Urothelium cell line (cell line): ENCODE measurements around the gene SLC25A23.

Experiments
- DNase-seq: peaks from one replicate; pipeline ENCODE4 v3.0.0; 2011; ENCODE audit warnings: low spot score, mixed read lengths
- FAIRE-seq: peaks from 2 replicates; lab custom pipeline; 2011; peaks lifted over from hg19 to GRCh38; lab: Jason Lieb, UNC

SLC25A23 gene

GRCh38 chr19:6425732-6426620 lies 33.6 kb downstream of the SLC25A23 start:
- DNase-seq (no peak), FAIRE-seq (no peak)

DNA sequence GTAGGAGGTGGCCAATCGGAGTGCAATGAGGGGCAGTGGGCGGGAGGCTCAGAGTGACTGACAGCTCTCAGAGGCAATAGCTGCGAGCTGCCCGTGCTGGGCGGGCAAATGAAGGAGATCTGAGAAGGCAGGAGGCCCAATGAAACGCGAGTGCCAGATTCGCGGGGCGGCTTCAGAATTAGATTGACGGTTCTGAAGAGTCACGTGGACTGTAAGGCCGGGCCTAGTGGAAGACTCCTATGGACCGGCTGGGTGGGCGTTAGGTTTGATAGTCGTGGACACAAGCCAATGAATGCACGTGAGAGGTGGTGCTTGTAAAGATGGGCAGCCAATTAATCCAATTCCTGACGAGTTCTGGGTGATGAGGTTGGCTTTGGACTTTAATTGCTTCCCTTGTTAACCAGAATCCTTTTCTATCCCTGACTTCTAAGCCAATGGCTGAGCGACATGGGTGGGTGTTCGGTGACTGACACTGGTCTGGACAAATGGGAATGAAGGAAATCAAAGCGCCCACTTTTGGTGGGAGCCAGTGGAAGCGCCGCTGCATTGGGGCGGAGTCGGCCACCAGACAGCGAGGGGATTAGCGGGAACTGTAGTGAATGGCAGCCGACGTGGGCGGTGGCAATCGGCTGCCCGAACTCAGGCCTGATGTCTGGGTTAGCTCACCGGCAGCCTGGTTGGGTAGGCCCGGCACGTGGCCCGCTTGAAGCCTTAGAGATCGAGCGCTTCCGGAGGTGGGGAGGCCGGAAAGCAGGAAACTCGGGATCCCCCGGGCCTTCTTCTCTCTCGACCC lies 34.5 kb downstream of the SLC25A23 start:
- FAIRE-seq (peak; percentile 50), DNase-seq (peak; percentile 95)

DNA sequence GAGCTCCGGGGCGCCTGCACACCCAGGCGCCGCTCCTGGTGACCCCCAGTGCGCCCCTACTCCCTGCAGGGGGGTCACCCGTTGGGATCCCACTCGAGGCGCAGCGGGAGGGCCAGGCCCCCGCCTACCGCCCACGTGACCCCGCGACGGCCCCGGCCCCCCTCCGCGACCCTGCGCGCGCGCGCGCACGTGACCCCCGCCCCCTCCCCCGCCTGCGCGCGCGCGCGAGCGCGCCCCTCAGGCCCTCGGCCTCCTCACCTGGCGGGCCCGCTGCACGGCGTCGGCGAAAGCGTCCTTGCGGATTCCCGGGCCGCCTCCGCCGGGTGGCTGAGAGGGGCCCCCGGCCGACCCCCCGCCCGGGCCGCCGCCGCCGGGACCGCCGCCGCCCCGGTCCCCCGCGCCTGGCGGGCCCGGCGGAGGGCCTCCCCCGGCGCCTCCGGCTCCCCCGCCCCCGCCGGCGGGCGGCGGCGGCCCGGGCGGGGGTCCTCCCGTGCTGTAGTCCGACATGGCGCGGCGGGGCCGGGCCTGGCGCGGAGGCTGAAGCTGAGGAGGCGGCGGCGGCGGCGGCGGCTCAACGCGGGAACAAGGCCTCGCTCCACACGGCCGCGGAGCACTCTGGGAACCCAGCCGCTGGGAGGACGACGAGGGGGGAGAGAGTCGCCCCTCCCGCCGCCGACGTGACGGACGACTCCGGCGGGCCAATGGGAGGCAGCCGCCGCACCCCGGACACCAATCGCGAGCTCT lies 35.2 kb downstream of the SLC25A23 start, which contains the start of gene KHSRP:
Gene KHSRP (minus strand): TSS at position 617 of the 744 bp plus-strand sequence. CDS start 110 bp downstream, at position 507.
- DNase-seq (peak; percentile 41), FAIRE-seq (peak; percentile 71)

DNA sequence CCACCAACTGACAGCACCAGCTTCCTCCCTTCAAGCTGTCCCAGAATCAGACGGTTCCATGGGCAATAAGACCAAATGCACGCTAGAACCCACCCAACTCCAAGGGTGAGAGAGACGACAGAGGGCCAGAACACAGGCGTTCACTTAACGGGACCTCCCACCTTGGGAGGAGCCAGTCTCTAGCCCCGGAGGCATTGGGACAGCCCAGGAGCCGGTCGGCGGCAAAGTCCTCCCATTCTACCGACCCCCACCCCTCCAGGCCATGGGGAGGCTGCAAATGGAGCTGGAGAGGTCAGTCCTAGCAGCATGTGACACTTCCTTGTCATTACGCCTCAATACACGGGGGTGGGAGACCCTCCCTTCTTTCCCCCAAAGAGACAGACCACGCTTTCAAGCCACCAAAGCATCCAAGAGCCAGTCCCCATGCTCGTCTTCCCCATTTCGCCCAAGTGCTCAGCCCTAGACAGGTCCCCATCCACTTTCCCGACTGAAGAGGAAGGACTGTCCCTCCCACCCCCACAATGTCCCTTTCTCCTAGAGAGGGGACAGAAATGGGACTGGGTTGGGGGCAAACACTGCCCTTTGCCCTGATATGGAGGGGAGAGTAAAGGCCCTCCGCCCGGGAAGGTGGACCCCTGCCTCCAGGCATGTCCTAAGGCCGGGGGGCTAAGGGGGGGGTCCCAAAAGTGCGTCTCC lies 35.9 kb downstream of the SLC25A23 start:
- no peak for FAIRE-seq
- DNase-seq: peak; percentile 22

DNA sequence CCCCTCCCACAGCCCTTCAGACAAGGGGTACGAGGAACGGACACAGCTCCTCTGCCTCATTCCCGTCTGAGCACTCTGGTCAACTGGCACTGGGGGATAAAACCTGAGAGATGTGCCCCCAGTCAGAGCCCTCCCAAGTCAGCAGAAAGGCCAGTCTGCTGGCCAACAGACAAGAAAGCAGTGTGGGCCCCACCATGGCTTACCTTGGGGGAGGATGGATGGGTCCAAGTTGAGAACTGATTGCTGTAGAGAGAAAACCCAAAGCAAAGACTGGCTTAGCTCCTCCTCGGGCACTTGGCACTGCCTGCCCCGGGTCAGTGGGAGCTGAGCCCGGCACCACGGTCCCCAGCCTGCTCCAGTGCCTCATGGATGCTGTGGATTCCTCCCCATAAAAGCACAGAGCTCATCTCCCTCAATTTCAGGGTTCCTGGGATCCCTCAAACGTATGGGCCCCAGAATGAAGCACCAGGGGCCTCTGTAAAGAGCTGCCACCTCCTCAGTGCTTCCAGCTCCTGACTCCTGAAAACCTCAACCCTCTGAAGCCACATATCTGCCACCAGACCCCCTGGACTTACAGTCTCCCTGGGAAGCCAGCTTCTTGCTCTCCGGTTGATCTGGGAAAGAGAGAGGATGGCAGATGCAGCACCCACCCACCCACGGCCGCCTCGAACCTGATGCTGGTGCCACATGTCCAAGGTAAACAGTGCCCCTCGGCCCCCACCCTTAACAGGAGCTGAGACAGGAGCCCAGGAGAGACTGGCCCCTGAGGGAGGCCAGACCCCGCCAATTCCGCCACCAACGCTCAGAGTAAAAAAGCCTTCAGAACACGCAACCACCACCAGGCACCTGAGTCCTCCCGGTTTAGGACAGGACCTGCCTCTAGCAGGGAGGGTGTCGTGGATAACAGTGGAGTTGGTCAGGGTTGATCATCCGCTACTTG lies 38.2 kb downstream of the SLC25A23 start:
- FAIRE-seq: no peak
- no peak for DNase-seq

DNA sequence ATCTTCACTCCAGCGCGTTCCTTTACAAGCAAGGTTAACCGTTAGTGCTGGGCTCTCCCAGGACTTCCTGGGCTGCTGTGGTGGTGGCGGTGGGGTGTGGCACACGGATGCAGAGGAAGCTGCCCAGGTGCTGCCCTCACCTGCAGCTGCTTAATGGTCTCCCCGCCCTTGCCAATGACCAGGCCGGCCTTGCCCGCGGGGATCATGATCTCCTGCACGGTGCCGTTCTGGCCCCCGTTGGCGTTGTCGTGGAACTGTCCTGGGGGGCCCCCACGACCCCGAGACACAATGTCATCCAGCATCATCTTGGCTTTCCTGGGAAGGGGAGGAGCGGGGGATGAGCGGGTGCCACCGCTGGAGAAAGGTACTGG lies 41.0 kb downstream of the SLC25A23 start:
- no peak for DNase-seq
- FAIRE-seq: no peak

- FAIRE-seq: no peak
Measured at GRCh38 chr19:6417713-6418561, 41.7 kb downstream of the SLC25A23 start.

DNA sequence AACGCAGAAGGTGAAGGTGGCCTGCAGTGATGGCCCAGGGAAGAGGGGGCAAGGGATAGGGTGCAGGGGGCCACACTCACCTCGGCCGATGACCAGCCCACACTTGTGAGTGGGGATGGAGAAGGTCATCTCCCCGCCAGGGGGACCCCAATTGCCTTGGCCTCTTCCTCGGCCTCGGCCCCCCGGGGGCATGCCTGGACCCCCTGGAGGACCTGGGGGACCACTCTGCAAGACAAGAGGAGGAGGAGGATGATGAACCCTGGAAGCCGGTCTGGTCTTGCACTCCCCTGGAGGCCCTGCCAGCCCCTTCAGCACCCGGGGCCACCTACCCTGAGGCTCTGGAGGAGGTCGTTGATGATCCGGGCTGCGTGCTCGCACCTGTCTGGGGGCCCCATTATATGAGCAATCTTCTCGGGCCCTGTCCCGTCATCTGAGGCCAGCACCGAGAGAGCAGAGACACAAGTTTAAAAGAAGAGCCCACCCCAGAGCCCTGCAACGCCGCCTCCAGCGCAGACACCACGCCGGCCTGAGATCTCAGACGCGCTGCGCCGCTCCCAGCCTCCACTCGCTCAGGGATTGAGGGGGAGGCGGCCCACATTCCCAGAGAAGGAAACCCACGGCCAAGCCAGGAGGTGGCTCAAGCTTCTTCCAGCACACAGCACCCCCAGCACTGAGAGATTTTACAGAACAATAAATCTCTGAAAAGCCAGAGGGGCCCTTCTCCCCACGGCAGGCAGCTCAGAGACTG lies 42.8 kb downstream of the SLC25A23 start:
- FAIRE-seq (no peak), DNase-seq (no peak)

More at GRCh38 chr19:6417713-6418561, 41.7 kb downstream of the SLC25A23 start:
- no peak for DNase-seq

- no peak for FAIRE-seq
Measured at GRCh38 chr19:6415591-6416190, 43.9 kb downstream of the SLC25A23 start.

DNA sequence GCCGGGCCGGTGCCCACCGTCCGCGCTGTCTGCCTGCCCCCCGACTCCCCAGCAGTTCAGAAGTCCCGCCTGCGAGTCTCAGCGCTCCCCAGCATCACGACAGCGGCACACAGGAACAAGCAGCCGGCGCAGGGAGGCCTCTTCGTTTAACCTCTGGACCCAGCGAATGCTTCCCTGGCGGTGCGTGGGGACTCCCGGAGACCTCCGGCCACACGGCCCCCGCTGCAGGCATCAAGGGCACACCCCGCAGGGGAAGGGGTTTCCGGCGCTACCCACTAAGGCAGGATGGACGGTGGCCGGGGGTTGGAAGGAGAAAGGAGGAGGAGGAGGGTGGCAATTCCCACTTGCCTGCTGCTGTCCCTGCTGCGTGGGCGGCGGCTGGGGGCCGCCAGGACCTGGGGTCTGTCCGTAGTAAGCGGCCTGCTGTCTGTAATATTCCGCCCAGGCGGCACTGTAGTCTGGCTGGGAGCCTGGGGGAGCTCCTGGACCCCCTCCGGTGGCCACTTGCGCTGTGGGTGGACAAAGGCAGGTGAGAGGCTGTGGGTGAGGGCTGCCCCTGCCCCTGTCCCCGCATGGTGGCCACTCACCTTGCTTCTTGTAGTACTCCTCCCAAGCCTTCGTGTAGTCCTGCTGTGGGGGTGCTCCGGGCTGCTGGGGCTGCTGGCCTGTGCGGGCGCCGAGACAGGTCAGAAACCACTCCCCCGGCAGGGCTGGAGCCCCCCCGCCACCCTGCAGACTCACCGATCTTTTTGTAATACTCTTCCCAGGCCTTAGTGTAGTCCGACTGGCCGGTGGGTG lies 44.6 kb downstream of the SLC25A23 start:
- FAIRE-seq (no peak), DNase-seq (no peak)

More at GRCh38 chr19:6415591-6416190, 43.9 kb downstream of the SLC25A23 start:
- no peak for DNase-seq

GRCh38 chr19:6413721-6414643 lies 45.6 kb downstream of the SLC25A23 start:
- DNase-seq (no peak), FAIRE-seq (no peak)

DNA sequence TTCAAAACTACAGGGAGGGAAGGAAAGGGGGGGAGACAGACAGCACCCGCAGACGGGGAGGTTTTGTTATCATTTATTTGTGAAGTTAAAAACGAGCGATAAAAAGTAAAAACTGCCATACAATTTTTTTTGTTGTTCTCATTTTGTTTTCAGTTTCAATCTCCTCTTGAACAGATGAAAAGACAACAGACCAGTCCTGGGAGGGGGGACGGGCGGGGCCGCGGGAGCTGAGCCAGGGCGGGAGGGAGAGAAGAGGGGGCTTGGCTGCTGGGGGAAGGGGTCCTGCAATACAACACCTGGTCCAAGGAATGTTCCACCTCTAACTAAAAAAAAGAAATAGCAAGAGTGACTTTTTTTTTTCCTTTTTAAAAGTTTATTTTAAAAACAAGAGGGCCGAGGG lies 46.3 kb downstream of the SLC25A23 start:
- FAIRE-seq: no peak
- no peak for DNase-seq

- FAIRE-seq (no peak), DNase-seq (no peak)
Measured at GRCh38 chr19:6412447-6413091, 47.0 kb downstream of the SLC25A23 start.

GRCh38 chr19:6412061-6412446 lies 47.5 kb downstream of the SLC25A23 start:
- DNase-seq: no peak
- no peak for FAIRE-seq

DNA sequence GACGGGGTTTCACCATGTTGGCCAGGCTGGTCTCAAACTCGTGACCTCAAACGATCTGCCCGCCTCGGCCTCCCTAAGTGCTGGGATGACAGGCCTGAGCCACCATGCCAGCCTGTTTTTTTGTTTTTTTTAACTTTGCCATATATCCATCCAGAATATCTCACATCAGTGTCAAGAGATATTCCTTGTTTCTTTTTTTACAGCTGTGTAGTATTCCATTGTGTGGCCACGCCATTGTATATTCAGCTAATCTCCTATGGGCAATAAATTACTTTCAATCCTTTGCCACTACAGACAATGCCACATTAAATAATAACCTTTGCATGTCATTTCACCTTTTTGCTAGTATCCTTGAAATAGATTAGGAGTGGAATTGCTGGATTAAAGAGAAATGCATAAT lies 50.2 kb downstream of the SLC25A23 start:
- FAIRE-seq: no peak
- no peak for DNase-seq
